GM18520 (cell line): ENCODE measurements around the gene FXYD3.
"Not testable (repeated sequence)": the region's sequence is repeated elsewhere in the genome, so short reads cannot be mapped to it uniquely, and the experiment has no call there.

Experiments
- ATAC-seq: cut with Tn5 transposase; IDR thresholded peaks from one replicate; pipeline ENCODE4 v1.9.1; 2021; ENCODE audit not compliant: unreplicated experiment

Gene FXYD3

DNA sequence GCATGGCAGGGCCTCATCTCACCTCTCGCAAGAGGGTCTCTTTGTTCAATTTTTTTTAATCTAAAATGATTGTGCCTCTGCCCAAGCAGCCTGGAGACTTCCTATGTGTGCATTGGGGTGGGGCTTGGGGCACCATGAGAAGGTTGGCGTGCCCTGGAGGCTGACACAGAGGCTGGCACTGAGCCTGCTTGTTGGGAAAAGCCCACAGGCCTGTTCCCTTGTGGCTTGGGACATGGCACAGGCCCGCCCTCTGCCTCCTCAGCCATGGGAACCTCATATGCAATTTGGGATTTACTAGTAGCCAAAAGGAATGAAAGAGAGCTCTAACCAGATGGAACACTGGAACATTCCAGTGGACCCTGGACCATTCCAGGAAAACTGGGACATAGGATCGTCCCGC lies 8.0 kb downstream of the FXYD3 start:
- ATAC-seq: no peak

DNA sequence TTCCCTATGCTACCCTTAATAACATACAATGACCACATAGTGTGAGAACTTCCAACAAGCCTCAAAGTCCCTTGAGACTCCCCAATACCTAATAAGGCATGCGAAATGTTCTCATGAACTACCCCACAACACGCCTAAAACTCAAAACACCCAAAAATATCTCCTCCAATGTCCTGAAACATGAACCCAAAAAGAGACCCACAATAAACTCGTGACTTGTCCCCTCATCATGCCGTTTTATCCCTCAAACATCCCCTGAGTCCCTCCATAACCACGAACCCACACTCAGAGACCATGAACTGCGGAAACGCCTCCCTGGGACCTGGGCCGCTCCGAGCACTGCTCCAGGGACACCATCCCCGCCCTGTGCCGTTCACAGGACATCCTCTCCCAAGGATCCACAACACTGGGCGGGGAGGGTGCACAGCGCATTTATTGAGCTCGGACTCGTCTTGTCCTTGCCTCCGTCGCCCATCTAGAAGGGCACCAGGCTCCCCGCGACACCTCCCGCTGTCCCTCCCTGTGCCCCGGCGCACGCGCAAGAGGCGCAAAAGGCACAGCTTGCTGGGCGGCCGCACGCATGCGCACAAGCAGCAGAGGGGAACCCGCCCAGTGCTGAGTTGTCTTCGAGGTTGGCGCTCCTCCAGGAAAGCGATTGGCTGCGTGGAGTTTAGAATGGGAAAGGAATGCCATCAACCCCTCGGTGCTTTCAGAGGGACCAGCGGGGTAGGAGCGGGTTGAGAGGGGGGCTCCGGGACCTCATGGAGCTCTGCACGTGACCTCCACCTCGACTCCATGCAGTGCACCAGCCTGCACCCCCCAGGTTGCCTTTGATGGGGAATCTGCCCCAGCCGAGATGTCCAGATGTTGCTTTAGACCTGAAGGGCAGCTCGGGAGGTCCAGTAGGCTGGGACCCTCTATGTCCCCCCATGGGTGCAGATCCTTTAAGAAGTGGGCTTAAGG lies 8.8 kb downstream of the FXYD3 start:
- ATAC-seq: no peak

DNA sequence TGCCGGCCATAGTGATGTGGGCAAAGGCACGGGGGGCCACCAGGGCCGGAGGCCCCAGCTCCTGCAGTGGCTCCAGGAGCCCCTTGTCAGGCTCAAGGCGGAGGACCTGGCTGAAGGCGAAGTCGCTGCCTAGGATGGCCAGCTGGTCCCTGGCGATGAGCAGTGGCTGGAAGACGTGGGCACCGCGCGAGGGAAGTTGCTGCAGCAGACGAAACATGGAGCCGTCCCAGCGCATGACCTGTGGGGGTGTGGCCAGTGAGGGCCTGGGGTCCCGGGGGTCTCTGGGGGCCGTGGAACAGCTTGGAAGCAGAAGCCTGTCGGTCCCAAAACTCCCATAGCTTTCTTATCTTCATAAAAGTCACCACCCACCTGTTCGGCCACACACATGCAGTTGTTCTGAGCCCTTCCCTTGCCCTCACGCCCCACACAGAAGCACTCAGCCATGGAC lies 9.7 kb downstream of the FXYD3 start:
- no peak for ATAC-seq

DNA sequence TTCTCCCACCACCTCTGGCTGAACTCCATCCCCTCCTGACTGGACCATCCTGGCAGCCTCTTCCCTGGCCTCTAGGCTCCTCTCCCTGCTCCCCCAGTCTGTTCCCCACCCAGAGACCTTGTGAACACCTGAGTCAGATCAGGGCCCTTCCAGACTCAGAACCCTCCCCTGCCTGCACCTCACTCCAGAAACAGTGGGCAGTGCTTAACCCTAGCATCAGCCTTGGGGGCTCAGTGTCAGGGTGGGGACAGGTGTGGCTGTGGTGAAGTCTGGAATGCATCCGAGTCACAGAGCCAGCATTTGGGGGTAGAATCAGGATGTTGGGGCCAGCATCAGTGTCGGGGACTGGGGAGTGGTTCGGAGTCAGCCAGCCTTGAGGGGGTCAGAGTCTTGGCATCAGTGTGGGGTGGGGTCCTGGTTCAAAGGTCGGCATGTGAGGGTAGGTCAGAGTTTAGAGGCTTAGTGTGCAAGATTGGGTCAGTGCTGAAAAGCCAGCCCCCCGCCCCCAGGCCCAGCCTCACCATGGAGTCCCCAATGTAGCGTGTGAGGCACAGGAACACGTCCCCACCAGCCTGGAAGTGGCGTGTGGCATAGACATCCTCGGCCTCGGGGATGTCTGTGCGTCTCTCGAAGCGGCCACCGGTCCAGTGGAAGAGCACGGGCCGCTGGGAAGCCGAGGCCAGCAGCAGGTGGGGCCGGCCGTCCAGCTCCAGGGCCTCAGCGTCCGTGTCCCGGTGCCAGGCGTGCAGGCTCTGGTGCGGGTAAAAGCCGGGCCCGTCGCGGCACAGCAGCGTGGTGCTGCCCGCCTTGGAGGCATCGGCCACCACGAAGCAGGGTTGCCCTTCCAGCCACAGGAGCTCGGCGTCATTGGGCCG lies 10.4 kb downstream of the FXYD3 start:
- no peak for ATAC-seq

DNA sequence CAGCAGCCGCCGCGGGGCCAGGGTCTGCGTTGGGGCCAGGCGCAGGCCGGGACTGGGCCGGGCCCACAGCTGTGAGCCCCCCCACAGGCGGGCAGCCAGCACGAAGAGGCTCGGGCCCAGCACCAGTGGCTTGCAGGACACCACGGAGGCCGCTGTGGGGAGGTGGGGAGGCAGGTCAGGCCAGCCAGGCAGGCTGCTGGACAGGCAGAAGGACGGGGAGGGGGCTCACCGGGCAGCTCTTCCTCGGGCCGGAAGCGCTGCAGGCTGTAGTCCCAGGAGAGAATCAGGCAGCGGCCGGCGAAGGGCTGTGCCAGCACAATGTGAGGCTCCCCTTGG lies 11.0 kb downstream of the FXYD3 start:
- no peak for ATAC-seq

DNA sequence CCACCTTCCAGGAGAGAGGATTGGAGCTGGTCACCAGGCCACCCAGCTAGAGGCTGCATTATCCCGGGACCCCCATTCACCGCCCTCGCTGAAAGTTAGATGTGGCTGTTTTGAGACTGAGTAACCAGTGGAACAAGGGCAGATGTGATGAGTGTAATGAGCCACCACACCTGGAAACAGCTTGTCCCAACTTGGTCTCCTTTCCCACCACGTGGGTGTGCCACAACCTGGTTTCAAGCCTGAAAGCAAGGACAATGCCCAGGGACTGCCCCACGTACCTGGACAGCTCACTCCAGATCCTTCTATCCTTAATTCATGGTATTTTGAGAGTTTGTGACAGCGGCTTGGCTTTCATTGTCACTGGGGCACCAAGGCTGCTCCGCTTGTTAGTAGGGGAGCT lies 12.2 kb downstream of the FXYD3 start:
- ATAC-seq: no peak

DNA sequence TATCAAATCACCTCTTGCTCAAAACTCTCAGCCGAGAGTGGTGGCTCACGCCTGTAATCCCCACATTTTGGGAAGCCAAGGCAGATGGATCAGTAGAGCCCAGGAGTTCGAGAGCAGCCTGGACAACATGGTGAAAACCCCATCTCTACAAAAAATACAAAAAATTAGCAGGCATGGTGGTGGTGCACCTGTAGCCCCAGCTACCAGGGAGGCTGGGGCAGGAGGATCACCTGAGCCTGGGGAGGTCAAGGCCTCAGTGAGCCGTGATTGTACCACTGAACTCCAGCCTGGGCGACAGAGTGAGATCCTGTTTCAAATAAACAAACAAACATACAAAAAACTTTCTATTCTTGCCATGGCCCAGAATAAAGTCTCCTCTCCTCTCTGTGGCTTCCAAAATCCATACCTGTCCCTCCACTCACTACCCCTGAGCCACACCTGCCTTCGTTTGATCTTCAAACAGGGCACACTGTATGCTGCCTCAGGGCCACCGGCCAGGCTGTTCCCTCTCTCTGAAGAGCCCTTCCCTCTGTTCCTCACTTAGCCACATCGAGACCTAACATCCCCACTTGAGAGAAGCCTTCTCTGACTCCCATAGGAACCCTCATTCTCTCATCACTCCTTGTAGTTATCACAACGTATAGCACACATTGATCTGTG lies 12.9 kb downstream of the FXYD3 start:
- ATAC-seq: no peak

DNA sequence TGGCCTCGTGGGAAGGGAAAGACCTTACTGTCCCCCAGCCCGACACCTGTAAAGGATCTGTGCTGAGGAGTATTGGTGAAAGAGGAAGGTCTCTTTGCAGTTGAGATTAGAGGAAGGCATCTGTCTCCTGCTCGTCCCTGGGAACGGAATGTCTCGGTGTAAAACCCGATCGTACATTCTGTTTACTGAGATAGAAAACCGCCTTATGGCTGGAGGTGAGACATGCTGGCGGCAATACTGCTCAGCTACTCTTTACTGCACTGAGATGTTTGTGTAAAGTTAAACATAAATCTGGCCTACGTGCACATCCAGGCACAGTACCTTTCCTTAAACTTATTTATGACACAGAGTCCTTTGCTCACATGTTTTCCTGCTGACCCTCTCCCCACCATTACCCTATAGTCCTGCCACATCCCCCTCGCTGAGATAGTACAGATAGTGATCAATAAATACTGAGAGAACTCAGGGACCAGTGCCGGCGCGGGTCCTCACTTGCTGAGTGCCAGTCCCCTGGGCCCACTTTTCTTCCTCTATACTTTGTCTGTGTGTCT lies 14.2 kb downstream of the FXYD3 start:
- not testable (repeated sequence) for ATAC-seq

DNA sequence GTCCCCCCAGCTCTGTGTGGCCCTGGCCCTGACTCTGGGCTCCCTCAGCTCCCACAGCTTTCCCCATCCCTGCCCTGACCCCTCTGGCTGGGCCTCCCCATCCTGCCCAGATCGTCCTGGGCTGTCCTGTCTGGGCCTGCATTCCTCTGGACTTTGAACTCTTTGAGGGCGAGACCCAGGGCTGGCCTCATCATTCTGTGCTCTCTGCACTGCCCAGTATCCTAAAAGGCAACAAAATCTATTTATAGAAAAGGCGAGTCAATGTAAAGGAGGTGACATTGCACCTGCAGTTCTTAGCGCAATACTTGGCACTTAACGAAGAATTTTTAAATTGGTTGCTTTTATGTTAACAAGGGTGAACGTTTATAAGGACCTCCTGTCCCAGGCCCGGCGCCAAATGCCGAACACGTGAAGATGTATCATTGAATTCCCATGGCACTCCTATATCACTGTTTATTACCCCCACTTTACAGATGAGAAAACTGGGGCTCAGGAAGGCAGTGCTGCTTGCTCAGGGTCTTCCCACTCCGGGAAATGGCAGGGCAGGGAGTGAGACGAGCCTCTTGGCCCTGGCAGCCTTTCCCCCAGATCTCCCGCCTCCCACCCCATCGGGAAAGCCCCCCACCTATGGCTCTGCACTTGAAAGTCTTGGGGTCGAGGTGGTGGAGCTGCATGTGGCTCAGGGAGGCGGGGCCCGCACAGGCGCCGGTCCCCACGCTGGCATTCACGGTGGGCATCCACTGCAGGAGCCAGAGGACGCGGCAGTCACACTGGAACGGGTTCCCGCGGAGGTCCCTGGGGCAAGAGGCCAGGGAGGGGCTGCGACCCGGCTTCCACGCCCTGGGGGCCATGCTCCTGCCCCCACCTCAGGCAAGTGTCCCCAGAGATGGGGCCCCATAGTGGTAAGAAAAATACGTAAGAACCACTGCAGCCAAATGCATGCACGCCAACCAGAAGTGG lies 15.4 kb downstream of the FXYD3 start:
- ATAC-seq: no peak

DNA sequence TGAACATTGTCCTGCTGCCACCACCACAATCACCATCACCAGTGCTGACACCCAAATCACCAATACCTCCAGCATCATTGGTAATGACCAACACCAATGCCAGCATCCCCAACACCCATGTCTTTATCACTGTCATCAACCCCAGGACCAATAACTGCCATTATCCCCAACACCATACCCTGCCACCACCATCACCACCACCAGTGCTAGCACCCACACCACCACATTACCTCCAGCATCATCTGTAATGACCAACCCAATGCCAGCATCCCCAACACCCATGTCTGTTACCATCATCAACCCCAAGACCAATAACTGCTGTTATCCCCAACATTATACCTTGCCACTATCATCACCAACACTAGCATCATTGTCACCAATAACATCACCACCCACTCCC lies 16.6 kb downstream of the FXYD3 start:
- ATAC-seq: no peak

DNA sequence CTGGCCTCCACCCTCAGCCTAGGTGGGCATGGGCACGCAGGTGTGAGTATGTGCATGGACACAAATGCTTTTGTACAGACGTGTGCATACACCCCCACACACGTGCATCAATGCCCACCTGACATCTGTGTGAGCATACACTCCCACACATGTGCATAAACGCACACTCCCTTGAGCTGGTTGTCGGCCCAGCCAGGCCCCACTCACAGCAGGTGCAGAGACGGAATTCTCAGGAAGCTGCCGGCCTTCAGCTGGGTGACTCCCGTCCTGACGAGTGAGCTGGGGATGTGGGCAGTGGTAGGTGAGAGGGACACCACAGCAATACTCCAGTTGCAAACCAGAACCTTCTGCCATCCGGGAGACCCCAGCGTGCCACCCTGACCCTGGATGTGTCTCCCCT lies 18.2 kb downstream of the FXYD3 start:
- ATAC-seq: no peak

DNA sequence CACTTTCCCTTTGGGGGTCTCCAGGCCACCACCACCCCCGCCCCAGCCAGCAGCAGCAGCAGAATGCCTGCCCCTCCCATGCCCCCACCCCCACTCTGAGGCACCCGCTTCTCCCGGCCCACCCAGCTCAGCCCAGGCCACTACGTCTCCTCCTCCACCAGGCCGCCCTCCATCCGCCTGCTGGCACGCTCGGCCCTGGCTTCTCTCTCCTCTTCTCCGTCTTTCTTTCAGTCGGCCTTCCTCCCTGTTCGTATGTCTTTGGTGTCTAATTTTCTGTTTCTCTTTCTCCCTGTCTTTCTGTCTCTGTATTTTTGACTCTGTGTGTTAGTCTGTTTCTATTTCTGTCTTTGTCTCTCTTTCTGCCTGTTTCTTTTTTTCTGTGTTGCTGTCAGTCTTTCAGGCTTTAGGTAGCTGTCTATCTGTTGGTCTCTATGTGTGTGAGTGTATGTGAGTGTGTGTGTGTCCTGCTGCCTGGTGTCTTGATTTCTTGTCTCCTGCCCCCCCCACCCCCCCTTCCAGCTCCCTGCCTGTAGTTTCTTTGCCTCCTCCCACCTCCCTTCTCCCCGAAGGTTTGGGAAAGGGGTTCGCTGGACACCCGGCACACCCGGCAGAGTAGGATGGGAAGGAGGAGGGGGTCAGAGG lies 19.1 kb downstream of the FXYD3 start, which contains the start of gene LGI4:
LGI4 (minus strand) TSS at position 459 of the 642 bp plus-strand sequence; CDS start at position 80, 379 bp downstream.
- no peak for ATAC-seq

DNA sequence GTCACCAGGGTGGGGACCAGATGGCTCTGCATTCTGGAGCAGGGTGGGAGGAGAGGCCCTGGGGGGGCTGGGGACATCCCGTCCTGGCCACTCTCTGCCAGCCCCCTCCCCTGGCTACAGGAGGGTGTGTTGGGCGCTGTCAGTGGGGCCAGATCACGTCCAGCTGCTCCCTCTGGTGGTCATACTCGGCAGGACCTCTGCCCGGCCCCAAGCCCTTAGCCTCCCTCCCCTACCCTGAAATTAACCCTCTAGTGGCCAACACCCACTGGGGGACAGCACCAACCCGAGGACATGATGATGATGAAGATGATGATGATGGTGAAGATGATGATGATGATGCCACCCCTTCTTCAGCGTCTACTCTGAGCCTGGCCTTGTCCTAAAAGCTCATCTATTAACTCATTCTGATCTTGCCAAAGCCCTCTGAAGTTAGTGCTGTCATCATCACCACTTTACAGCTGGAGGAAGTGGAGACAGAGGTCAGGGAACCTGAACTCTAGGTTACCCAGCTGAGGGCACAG lies 19.8 kb downstream of the FXYD3 start:
- no peak for ATAC-seq

DNA sequence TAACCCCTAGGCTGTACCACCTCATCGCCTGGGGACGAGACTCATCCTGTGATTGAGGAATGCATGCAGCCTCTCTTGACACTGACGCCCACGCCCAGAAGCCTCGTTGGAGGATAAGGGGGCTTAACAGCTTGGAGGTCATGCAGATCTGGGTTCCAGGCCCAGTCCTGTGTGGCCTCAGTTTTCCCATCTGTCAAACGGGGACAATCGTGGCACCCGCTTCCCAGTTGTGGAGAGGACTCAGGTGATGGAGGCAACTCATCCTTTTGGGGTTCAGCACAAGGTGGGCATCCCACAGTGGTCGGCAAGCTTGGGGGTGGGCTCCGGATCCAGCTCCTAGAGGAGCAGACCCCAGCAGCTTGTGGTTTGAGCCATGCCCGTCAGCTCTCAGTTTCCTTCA lies 20.6 kb downstream of the FXYD3 start:
- ATAC-seq: no peak

DNA sequence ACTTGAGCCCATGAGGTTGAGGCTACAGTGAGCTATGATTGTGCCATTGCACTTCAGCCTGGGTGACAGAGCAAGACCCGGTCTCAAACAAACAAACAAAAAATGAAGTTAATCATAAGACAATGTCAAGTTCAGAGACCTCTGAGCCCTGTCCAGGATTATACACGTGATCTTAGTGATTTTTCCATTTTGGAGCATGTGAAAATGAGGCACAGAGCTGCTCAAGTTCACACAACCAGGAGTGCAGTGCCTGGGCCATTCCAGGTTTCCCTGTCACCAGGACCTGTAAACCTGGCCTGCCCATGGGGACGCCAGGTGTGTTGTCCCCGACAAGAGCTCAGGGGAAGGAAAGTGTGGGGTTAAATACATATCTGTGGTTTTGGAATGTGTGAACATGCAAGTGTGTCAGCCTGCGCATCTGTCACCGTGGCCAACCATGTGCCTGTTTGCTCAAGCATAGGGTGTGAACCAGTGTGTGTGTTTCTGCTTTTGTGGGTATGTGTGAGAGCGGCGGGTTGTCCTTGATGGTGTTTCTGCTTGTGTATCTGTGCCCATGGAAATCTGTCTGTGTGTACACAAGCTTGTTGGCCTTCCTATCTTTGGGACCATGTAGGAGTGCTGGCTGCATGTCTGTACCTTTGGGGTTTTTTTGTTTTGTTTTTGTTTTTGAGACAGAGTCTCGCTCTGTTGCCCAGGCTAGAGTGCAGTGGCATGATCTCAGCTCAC lies 21.5 kb downstream of the FXYD3 start:
- ATAC-seq: no peak

DNA sequence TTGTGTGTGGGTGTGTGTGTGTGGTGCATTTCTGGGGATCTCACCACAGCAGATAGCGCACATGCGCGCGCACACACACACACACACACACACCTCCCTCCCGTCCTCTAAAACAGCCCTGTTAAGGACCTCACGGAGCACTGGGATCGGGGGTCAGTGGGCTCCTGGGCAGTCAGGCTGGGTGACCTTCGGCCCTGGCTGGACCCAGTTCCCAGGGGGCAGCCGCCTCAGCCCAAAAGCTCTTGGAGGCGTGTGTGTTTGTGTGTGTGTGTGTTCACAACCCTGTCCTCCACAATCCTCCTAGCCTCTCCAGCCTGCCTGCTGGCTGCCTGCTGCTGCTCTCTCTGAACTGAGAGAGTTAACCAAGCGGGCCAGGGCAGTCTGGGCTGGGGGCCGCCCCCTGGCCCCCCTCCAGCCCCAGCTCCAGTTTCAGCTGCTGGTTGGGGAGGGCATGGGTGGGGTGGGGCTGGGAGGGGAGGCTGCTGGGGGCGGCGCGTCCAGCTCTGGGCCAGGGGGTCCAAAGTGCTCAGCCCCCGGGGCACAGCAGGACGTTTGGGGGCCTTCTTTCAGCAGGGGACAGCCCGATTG lies 22.8 kb downstream of the FXYD3 start, which contains the start of gene FXYD1:
FXYD1 (plus strand) TSS at position 520 of the 588 bp plus-strand sequence. CDS start 1,256 bp downstream, outside the sequence.
- ATAC-seq: no peak

DNA sequence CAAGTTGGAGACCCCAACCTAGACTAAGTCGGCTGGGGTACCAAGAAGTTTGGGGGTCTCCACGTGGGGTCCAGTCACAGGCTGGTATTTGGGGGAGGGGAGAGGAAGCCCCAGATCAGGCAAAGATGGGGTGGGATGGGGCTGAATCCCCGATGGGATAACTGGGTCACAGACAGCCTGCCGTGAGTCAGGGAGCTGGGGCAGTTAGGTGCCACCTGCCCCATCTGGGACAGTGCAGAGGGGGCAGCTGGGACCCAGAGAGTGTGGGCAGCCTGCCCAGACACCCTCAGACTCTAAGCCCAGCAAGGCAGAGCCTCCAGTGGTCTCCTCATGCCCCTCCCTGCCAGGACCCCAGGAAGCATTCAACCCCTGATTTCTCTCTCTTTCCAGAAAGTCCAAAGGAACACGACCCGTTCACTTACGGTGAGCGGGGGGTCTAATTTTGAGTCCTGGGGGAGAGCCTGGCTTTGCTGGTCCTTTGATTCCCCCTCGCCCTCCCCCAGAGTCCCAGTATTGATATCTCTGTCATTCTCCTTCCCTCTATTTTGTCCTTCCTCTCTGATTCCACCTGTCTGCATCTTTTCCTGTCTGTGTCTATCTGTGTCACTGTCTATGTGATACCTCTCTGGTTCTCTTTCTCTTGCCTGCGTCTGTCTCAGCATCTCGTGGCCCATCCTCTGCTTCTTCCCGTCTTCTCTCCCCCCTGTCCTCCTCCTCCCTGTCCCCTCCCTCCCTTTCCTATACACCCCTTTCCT lies 24.8 kb downstream of the FXYD3 start:
- no peak for ATAC-seq
